Neural progenitor cell (in vitro differentiated cells): ENCODE measurements around the gene TTC21A. TPM values are rescaled to one million over a fixed set of nuclear protein-coding genes. Genes with fewer than 3 reads are reported as not detected.
A peak's percentile ranks its signal among the peaks of the same experiment; 100 is the strongest.

ENCODE experiments used
- DNase-seq: peaks from one replicate; pipeline ENCODE4 v3.0.0-alpha.2; 2016; ENCODE audit warnings: low spot score
- H2AFZ ChIP-seq: fragments of 200-600 bp; sonication (generic); replicated peaks from 2 replicates; pipeline ENCODE4 v1.6.1; 2016; ENCODE audit warnings: antibody characterized with exemption
- H3F3A ChIP-seq: fragments of 200-600 bp; sonication (generic); 2 replicates; pipeline ENCODE4 v1.6.1; 2016; ENCODE audit warnings: antibody characterized with exemption, low read depth
- H3K27ac ChIP-seq: fragments of 200-600 bp; sonication (generic); 2 replicates; pipeline ENCODE4 v1.5.1; 2016; ENCODE audit warnings: mild to moderate bottlenecking
- H3K27me3 ChIP-seq: fragments of 200-600 bp; sonication (generic); 2 replicates; pipeline ENCODE4 v1.6.1; 2016; ENCODE audit warnings: mild to moderate bottlenecking, moderate library complexity
- H3K36me3 ChIP-seq: fragments of 200-600 bp; sonication (generic); 2 replicates; pipeline ENCODE4 v1.5.1; 2016
- H3K4me1 ChIP-seq: fragments of 200-600 bp; sonication (generic); 2 replicates; pipeline ENCODE4 v1.6.1; 2016; ENCODE audit warnings: mixed run types
- H3K4me2 ChIP-seq: fragments of 200-600 bp; sonication (generic); 2 replicates; pipeline ENCODE4 v1.6.1; 2016
- H3K4me3 ChIP-seq: fragments of 200-600 bp; sonication (generic); 2 replicates; pipeline ENCODE4 v1.5.1; 2016
- H3K79me2 ChIP-seq: fragments of 200-600 bp; sonication (generic); 2 replicates; pipeline ENCODE4 v1.6.1; 2016; ENCODE audit warnings: low read depth
- H3K9ac ChIP-seq: fragments of 200-600 bp; sonication (generic); 2 replicates; pipeline ENCODE4 v1.6.1; 2016
- H3K9me3 ChIP-seq: fragments of 200-600 bp; sonication (generic); 2 replicates; pipeline ENCODE4 v1.5.1; 2016; ENCODE audit warnings: low read depth
- H4K20me1 ChIP-seq: fragments of 200-600 bp; sonication (generic); 2 replicates; pipeline ENCODE4 v1.6.1; 2016; ENCODE audit warnings: low read depth
- H3K27ac Mint-ChIP-seq: 3 replicates; pipeline ENCODE4 v1.8.0; 2021; ENCODE audit warnings: mixed read lengths
- H3K27me3 Mint-ChIP-seq: 2 replicates; pipeline ENCODE4 v1.8.0; 2022; ENCODE audit warnings: low read depth, mild to moderate bottlenecking, inconsistent platforms, moderate library complexity, mixed read lengths; ENCODE audit not compliant: insufficient read depth
- H3K36me3 Mint-ChIP-seq: 3 replicates; pipeline ENCODE4 v1.8.0; 2021; ENCODE audit warnings: mixed read lengths
- H3K4me1 Mint-ChIP-seq: 3 replicates; pipeline ENCODE4 v1.8.0; 2021; ENCODE audit warnings: mixed read lengths
- H3K4me3 Mint-ChIP-seq: 3 replicates; pipeline ENCODE4 v1.8.0; 2021; ENCODE audit warnings: mild to moderate bottlenecking, moderate library complexity, mixed read lengths
- H3K9me3 Mint-ChIP-seq: 3 replicates; pipeline ENCODE4 v1.8.0; 2020; ENCODE audit warnings: mixed read lengths
- CTCF ChIP-seq: fragments of 200-600 bp; sonication (generic); IDR thresholded peaks from 2 replicates; pipeline ENCODE4 v1.5.1; 2017; ENCODE audit warnings: antibody characterized with exemption, mild to moderate bottlenecking
- EZH2 ChIP-seq: fragments of 200-600 bp; sonication (generic); IDR thresholded peaks from 2 replicates; pipeline ENCODE4 v1.6.1; 2017; ENCODE audit warnings: antibody characterized with exemption, mild to moderate bottlenecking, moderate library complexity
- EZH2phosphoT487 ChIP-seq: fragments of 200-600 bp; sonication (generic); IDR thresholded peaks from 2 replicates; pipeline ENCODE4 v1.6.1; 2017; ENCODE audit warnings: antibody characterized with exemption
- total RNA-seq: library from RNA; depleted of rRNA; stranded (reverse); fragments of >200 nt; gene quantifications from 2 replicates; pipeline ENCODE4 v1.2.3, GENCODE V29; 2015; ENCODE audit warnings: low replicate concordance

TTC21A gene
- total RNA-seq, 1 donor from 2014 or later = 1.2 TPM

- H3F3A ChIP-seq = no peaks in the 10 kb centered on the region
- peaks cover 7% of the 10 kb centered on the region for H3K27me3 ChIP-seq
- peaks cover 4% of the 10 kb centered on the region for H3K4me1 ChIP-seq
- no peak overlapping the region for H3K27ac ChIP-seq
- Mint-ChIP-seq H3K4me3 (no peak overlapping the region), H3K27ac (no peak overlapping the region), H3K9me3 (no peaks in the 10 kb centered on the region), H3K4me1 (peaks cover 26% of the 10 kb centered on the region), H3K27me3 (no peaks in the 10 kb centered on the region), H3K36me3 (no peaks in the 10 kb centered on the region)
- no peak overlapping the region for H3K4me2 ChIP-seq
- TF ChIP-seq EZH2 (no peak), EZH2phosphoT487 (no peak), CTCF (no peak)
- no peak for DNase-seq
- no peak overlapping the region for H3K4me3 ChIP-seq
- no peak overlapping the region for H2AFZ ChIP-seq
- no peak overlapping the region for H3K9ac ChIP-seq
- no peaks in the 10 kb centered on the region for H3K9me3 ChIP-seq
- no peaks in the 10 kb centered on the region for H3K36me3 ChIP-seq
- H4K20me1 ChIP-seq = peaks cover 9% of the 10 kb centered on the region
- peaks cover 9% of the 10 kb centered on the region for H3K79me2 ChIP-seq
These were observed 2.7 kb downstream of the TTC21A start for GRCh38 chr3:39110041-39110639.

GRCh38 chr3:39112113-39112512, 4.6 kb downstream of the TTC21A start:
- no peak overlapping the region for H3K9ac ChIP-seq
- TF ChIP-seq CTCF (no peak), EZH2 (no peak), EZH2phosphoT487 (no peak)
- H4K20me1 ChIP-seq = no peaks in the 10 kb centered on the region
- no peak overlapping the region for H3K4me2 ChIP-seq
- H3K36me3 Mint-ChIP-seq = no peaks in the 10 kb centered on the region
- H3K27ac Mint-ChIP-seq = peak overlapping the region; percentile 10
- no peaks in the 10 kb centered on the region for H3K4me1 ChIP-seq
- H3F3A ChIP-seq = no peaks in the 10 kb centered on the region
- H3K9me3 ChIP-seq = no peaks in the 10 kb centered on the region
- H3K79me2 ChIP-seq = no peaks in the 10 kb centered on the region
- H3K4me1 Mint-ChIP-seq = peaks cover 10% of the 10 kb centered on the region
- H2AFZ ChIP-seq = no peak overlapping the region
- no peaks in the 10 kb centered on the region for H3K27me3 Mint-ChIP-seq
- DNase-seq = no peak
- H3K4me3 ChIP-seq = no peak overlapping the region
- no peak overlapping the region for H3K27ac ChIP-seq
- H3K9me3 Mint-ChIP-seq = no peaks in the 10 kb centered on the region
- H3K36me3 ChIP-seq = no peaks in the 10 kb centered on the region
- H3K4me3 Mint-ChIP-seq = no peak overlapping the region
- peaks cover 7% of the 10 kb centered on the region for H3K27me3 ChIP-seq

DNA sequence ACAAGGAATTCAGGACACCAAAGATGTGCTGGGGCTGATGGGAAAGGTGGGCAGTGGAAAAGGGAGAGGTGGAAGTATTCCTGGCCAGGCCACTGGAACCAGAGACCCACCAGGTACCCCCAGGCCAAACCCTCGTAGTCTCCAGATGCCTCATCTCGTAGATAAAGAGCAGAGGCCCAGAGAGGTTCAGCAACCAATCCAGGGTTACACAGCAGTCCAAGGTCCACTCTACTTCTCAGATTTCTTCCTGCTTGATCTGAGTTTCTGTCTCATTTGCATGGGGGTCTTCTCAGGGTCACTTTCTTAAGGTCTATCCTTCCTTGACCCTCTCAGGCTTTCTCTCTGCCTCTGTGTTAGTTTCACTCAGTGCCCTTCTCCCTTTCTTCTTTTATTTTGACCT, 5.1 kb downstream of the TTC21A start:
- Mint-ChIP-seq H3K36me3 (no peaks in the 10 kb centered on the region), H3K9me3 (no peaks in the 10 kb centered on the region), H3K4me3 (no peak overlapping the region), H3K27ac (no peak overlapping the region), H3K27me3 (no peaks in the 10 kb centered on the region), H3K4me1 (peaks cover 10% of the 10 kb centered on the region)
- Histone ChIP-seq H3K27ac (no peak overlapping the region), H3K27me3 (peaks cover 7% of the 10 kb centered on the region), H3K9ac (no peak overlapping the region), H3K4me1 (no peaks in the 10 kb centered on the region), H4K20me1 (no peaks in the 10 kb centered on the region), H2AFZ (no peak overlapping the region), H3K9me3 (no peaks in the 10 kb centered on the region), H3K36me3 (no peaks in the 10 kb centered on the region), H3K4me3 (no peak overlapping the region), H3F3A (no peaks in the 10 kb centered on the region), H3K4me2 (no peak overlapping the region), H3K79me2 (no peaks in the 10 kb centered on the region)
- no peak for TF ChIP-seq CTCF
- TF ChIP-seq EZH2phosphoT487 = no peak
- no peak for TF ChIP-seq EZH2
- DNase-seq = no peak
